Calu3 (cell line): ENCODE data around the gene DMD. TPM values are rescaled to one million over a fixed set of nuclear protein-coding genes. Genes with fewer than 3 reads are reported as not detected.

Source experiments
- BruUV-seq: library from RNA; stranded (reverse); fragments of 400-500 nt; replicated peaks from 2 replicates; lab custom pipeline; 2021; lab: Mats Ljungman, UMichigan
- CTCF ChIA-PET: fragments of 300-600 bp; sonication (Branson Sonifier 250); formaldehyde crosslinking; loops from one replicate; lab custom pipeline; 2022; ENCODE audit warnings: antibody characterized with exemption; lab: Charles Lee
- DNase-seq: peaks from one replicate; pipeline ENCODE4 v3.0.0; 2022
- H3K27ac Mint-ChIP-seq: one replicate; pipeline ENCODE4 v1.8.0; 2022; ENCODE audit warnings: mixed read lengths; ENCODE audit not compliant: unreplicated experiment
- H3K27me3 Mint-ChIP-seq: one replicate; pipeline ENCODE4 v1.8.0; 2022; ENCODE audit warnings: mixed read lengths; ENCODE audit not compliant: unreplicated experiment
- H3K36me3 Mint-ChIP-seq: one replicate; pipeline ENCODE4 v1.8.0; 2022; ENCODE audit warnings: mild to moderate bottlenecking, moderate library complexity, mixed read lengths; ENCODE audit not compliant: insufficient read depth, unreplicated experiment
- H3K4me1 Mint-ChIP-seq: one replicate; pipeline ENCODE4 v1.8.0; 2022; ENCODE audit warnings: mild to moderate bottlenecking, low read depth, mixed read lengths; ENCODE audit not compliant: unreplicated experiment
- H3K4me3 Mint-ChIP-seq: one replicate; pipeline ENCODE4 v1.8.0; 2022; ENCODE audit warnings: mild to moderate bottlenecking, low read depth, moderate library complexity, mixed read lengths; ENCODE audit not compliant: unreplicated experiment
- H3K9me3 Mint-ChIP-seq: one replicate; pipeline ENCODE4 v1.8.0; 2022; ENCODE audit warnings: low read depth, mixed read lengths; ENCODE audit not compliant: unreplicated experiment
- intact Hi-C: fragments of 100-400 bp; cut with micrococcal nuclease; formaldehyde crosslinking; loops from one replicate; pipeline ENCODE4 v1.10.0; 2022; ENCODE audit not compliant: unreplicated experiment
- total RNA-seq: library from RNA; stranded (reverse); gene quantifications from 2 replicates; pipeline ENCODE4 v1.2.3, GENCODE V29; 2022
- TF ChIP-seq, protein P1 (sequence below): fragments of 200-600 bp; IDR thresholded peaks from one replicate; pipeline ENCODE4 v1.8.0; 2022; ENCODE audit warnings: antibody characterized with exemption; ENCODE audit not compliant: unreplicated experiment

DMD gene
- total RNA-seq, 1 experiment from 2014 or later, result 11.6 TPM

DNA sequence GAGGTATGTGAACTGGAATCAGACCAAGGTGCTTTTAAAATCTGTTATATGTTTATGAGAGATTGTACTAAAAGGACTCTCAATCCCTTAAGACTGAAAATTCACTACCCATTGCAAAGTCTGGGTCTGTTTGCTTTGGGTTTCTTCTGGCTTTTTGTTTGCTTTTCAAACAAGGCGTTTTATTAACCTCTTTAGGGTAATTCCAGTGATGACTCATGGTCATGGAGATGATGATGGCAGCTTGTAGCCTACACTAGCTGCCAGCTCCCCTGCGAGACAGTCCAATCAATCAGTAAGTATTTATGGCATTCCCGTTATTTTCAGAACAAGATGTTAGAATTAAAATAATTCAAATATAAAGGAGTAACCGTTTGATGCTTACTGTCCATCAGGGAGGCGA is 1495.7 kb downstream of the DMD start:
- no TSS peak for BruUV-seq
- TF ChIP-seq, protein P1, sequence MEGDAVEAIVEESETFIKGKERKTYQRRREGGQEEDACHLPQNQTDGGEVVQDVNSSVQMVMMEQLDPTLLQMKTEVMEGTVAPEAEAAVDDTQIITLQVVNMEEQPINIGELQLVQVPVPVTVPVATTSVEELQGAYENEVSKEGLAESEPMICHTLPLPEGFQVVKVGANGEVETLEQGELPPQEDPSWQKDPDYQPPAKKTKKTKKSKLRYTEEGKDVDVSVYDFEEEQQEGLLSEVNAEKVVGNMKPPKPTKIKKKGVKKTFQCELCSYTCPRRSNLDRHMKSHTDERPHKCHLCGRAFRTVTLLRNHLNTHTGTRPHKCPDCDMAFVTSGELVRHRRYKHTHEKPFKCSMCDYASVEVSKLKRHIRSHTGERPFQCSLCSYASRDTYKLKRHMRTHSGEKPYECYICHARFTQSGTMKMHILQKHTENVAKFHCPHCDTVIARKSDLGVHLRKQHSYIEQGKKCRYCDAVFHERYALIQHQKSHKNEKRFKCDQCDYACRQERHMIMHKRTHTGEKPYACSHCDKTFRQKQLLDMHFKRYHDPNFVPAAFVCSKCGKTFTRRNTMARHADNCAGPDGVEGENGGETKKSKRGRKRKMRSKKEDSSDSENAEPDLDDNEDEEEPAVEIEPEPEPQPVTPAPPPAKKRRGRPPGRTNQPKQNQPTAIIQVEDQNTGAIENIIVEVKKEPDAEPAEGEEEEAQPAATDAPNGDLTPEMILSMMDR, result no peak
- H3K36me3 Mint-ChIP-seq, result no peaks in the 10 kb centered on the region
- no peaks in the 10 kb centered on the region for H3K4me1 Mint-ChIP-seq
- DNase-seq, result peak; percentile 2
- intact Hi-C loops, result no loop called here
- H3K9me3 Mint-ChIP-seq, result no peaks in the 10 kb centered on the region
- H3K4me3 Mint-ChIP-seq, result no peak overlapping the region
- CTCF ChIA-PET, result interaction anchor here (1.0 kb wide), 1 partner anchor 13 kb away, joined by 8 read pairs; no protein-coding TSS in a partner anchor
- H3K27me3 Mint-ChIP-seq, result no peaks in the 10 kb centered on the region
- no peak overlapping the region for H3K27ac Mint-ChIP-seq

DNA sequence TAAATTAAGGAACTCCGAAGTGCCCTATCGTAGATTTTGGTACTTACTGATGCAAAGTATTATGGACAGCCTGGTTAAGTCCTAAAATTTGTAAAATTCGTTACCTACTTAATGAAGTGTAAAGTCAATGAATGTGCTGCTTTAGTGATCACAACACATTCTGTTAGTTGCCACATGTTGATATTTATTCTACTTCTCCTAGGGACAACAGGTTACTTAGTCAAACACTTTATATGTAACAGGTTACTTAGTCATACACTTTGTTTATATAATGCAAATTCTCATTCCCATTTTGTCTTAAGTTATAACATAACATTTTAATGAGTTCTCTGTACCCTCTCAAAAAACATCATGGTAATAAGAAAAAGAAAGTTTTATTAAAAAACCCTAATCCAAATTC is 1496.6 kb downstream of the DMD start:
- H3K27me3 Mint-ChIP-seq, result no peaks in the 10 kb centered on the region
- no peak overlapping the region for H3K27ac Mint-ChIP-seq
- no peak overlapping the region for H3K4me3 Mint-ChIP-seq
- intact Hi-C loops, result no loop called here
- TF ChIP-seq, protein P1, result no peak
- CTCF ChIA-PET, result interaction anchor here (1.0 kb wide), 1 partner anchor 12 kb away, joined by 8 read pairs; no protein-coding TSS in a partner anchor
- no TSS peak for BruUV-seq
- no peak for DNase-seq
- H3K9me3 Mint-ChIP-seq, result no peaks in the 10 kb centered on the region
- H3K4me1 Mint-ChIP-seq, result no peaks in the 10 kb centered on the region
- H3K36me3 Mint-ChIP-seq, result no peaks in the 10 kb centered on the region

DNA sequence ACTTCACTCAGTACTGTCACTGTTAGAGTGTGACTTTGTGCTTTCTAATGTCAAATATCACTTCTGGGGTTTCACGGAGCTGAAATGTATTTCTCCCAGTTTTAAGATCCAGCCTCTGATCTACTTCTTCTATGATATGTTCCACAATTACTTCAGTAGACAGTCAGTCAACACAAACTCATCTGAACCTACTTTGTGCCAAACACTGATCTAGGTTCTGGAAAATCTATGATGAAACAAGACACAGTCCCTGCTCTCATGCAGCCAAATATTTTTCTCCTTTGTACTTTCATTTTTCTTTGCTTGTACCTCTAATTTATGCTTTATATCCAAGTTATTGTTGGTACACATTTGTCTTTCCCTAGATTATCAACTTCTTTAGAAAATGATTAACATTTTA is 1498.2 kb downstream of the DMD start:
- intact Hi-C loops, result no loop called here
- H3K4me3 Mint-ChIP-seq, result no peak overlapping the region

DNA sequence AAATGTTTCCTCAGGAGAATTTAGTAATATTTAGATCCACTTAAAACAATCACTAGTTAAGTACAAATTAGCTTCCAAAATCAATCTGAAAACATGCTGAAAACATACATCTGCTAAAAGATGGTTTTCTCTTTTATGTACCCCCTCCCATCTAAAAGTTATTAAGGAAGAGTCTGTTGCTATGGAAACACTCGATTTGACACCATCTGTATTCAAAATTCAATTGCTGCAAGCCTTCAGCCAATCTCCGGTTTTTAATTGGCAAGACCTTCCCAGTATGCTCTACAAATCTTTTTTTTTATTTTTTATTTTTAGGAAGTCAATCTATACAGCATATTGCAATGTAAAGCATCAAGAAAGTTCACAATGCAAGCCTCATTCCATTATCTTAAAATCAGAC is 1500.2 kb downstream of the DMD start:
- H3K9me3 Mint-ChIP-seq, result no peaks in the 10 kb centered on the region
- CTCF ChIA-PET, result no interaction called here
- no peak overlapping the region for H3K4me3 Mint-ChIP-seq
- H3K27me3 Mint-ChIP-seq, result no peaks in the 10 kb centered on the region
- TF ChIP-seq, protein P1, result no peak
- H3K27ac Mint-ChIP-seq, result no peak overlapping the region
- no peaks in the 10 kb centered on the region for H3K4me1 Mint-ChIP-seq
- DNase-seq, result no peak
- H3K36me3 Mint-ChIP-seq, result no peaks in the 10 kb centered on the region
- no TSS peak for BruUV-seq
- intact Hi-C loops, result no loop called here

More for the DNA sequence above, 1498.2 kb downstream of the DMD start:
- no peaks in the 10 kb centered on the region for H3K9me3 Mint-ChIP-seq
- TF ChIP-seq, protein P1, result no peak
- CTCF ChIA-PET, result no interaction called here
- no peak for DNase-seq
- no peaks in the 10 kb centered on the region for H3K36me3 Mint-ChIP-seq
- BruUV-seq, result no TSS peak
- no peaks in the 10 kb centered on the region for H3K27me3 Mint-ChIP-seq
- no peak overlapping the region for H3K27ac Mint-ChIP-seq
- no peaks in the 10 kb centered on the region for H3K4me1 Mint-ChIP-seq
